HL-60 (cell line): Measurements from ENCODE around the gene KMT5B.

Source experiments
- CTCF ChIP-seq: IDR thresholded peaks from one replicate; pipeline ENCODE4 v1.5.1; 2011; ENCODE audit warnings: low read length, control low read depth, inconsistent platforms; ENCODE audit not compliant: insufficient read depth
- POLR2AphosphoS5 ChIP-seq: IDR thresholded peaks from 2 replicates; pipeline ENCODE4 v1.6.1; 2012; ENCODE audit warnings: low read depth
- REST ChIP-seq: IDR thresholded peaks from 2 replicates; pipeline ENCODE4 v1.6.1; 2012; ENCODE audit warnings: low read depth; ENCODE audit not compliant: insufficient replicate concordance
- SPI1 ChIP-seq: IDR thresholded peaks from 2 replicates; pipeline ENCODE4 v1.6.1; 2012; ENCODE audit warnings: low read depth, mild to moderate bottlenecking, borderline replicate concordance

- TF ChIP-seq CTCF (no peak), POLR2AphosphoS5 (no peak), REST (no peak), SPI1 (no peak)
Measured at GRCh38 chr11:68242616-68243015, 29.5 kb upstream of the KMT5B start.
